ENCODE measurements around the gene GNG12.

GNG12 gene

DNA sequence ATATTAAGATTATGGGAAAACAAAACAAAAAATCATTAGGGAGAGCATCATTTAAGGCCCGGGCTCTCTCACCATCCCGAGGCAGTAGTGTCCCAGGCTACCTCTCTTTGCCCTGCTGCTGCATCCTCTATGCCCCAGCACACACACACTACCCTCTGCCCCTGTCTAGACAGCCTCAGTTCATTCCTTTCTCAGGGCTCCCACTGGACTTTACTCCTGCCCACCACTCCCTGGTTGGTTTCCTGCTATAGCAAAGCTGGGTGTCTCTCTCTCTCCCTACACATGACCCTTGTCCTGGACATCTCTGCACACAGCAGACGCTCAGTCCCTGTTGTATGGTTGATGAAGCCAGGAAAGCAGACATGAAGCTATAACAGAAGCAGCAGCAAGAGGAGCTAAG, 30.7 kb downstream of the GNG12 start:
- peaks cover 26% of the 10 kb centered on the region for H3K9me3 Mint-ChIP-seq
- DNase-seq: no peak
- TF ChIP-seq, protein P1, sequence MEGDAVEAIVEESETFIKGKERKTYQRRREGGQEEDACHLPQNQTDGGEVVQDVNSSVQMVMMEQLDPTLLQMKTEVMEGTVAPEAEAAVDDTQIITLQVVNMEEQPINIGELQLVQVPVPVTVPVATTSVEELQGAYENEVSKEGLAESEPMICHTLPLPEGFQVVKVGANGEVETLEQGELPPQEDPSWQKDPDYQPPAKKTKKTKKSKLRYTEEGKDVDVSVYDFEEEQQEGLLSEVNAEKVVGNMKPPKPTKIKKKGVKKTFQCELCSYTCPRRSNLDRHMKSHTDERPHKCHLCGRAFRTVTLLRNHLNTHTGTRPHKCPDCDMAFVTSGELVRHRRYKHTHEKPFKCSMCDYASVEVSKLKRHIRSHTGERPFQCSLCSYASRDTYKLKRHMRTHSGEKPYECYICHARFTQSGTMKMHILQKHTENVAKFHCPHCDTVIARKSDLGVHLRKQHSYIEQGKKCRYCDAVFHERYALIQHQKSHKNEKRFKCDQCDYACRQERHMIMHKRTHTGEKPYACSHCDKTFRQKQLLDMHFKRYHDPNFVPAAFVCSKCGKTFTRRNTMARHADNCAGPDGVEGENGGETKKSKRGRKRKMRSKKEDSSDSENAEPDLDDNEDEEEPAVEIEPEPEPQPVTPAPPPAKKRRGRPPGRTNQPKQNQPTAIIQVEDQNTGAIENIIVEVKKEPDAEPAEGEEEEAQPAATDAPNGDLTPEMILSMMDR (IDR thresholded peaks at IDR 0.05): no peak
- peak overlapping the region; percentile 36 for H3K27ac Mint-ChIP-seq
- no peaks in the 10 kb centered on the region for H3K27me3 Mint-ChIP-seq (ENCODE audit: low read depth, poor library complexity)
- H3K36me3 Mint-ChIP-seq (ENCODE audit: low read depth): peaks cover 40% of the 10 kb centered on the region
- H3K4me3 Mint-ChIP-seq: no peak overlapping the region
- H3K4me1 Mint-ChIP-seq: peaks cover 30% of the 10 kb centered on the region

DNA sequence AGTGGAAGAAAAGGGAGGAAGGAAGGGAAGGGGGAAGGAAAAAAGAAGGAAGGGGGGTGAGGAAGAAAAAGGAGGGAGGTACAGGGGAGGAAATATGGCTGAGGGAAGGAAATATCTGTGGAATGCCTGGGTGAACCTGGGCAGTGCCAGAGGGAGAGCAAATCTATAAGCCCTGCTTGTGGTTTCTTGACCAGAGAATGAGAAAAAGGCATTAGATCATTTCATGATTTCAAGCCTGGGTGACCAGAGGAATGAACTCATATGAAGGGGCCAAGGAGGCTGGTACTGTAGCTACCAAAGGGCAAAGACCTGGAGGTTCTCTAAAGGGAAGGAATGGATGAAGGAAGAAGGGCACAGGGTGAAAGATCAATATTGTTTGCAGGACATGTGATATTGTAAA, 31.4 kb downstream of the GNG12 start:
- H3K4me3 Mint-ChIP-seq: no peak overlapping the region
- H3K9me3 Mint-ChIP-seq: peaks cover 21% of the 10 kb centered on the region
- TF ChIP-seq, protein P1 (IDR thresholded peaks at IDR 0.05): no peak
- H3K4me1 Mint-ChIP-seq: peaks cover 30% of the 10 kb centered on the region
- no peak for DNase-seq
- H3K36me3 Mint-ChIP-seq (ENCODE audit: low read depth): peaks cover 42% of the 10 kb centered on the region
- no peaks in the 10 kb centered on the region for H3K27me3 Mint-ChIP-seq (ENCODE audit: low read depth, poor library complexity)
- peak overlapping the region; percentile 4 for H3K27ac Mint-ChIP-seq

DNA sequence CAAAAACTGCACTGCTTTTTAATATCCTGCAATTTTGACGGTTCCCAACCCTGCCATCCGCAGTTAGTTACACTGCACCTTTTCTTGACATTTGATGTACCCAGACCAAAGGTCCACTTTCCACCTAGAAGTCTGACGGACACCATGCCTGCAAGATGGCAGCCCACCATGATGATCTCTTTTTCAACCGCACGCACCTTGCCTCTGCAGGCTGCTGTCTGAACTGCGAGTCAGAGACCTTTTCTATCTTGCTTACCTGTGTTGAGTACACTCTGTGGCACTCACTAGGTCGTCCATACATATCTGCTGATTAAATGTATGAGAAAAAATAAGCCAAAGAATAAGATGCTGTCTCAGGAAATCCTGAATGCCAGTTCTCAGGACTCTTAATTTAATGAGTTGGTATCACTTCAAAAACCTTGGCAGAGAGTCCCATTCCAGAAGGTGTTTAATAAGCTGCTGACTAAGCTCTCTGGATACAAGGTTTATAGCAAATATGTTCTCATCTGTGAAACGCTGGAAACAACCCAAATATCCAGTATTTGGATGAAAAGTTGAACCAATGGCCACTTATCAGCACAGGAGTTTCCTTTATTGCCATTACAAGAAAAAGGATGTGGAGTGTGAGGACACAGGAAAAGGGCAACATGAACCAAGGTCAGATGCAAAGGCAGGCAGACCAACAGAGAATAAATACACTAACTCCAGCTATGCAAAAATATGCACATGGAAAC, 37.9 kb downstream of the GNG12 start:
- DNase-seq: no peak
- Mint-ChIP-seq H3K4me3 (no peak overlapping the region), H3K4me1 (peaks cover 33% of the 10 kb centered on the region), H3K27ac (no peak overlapping the region), H3K27me3 (ENCODE audit: low read depth, poor library complexity) (peaks cover 6% of the 10 kb centered on the region), H3K9me3 (peaks cover 7% of the 10 kb centered on the region), H3K36me3 (ENCODE audit: low read depth) (peaks cover 21% of the 10 kb centered on the region)
- TF ChIP-seq, protein P1 (IDR thresholded peaks at IDR 0.05): no peak

DNA sequence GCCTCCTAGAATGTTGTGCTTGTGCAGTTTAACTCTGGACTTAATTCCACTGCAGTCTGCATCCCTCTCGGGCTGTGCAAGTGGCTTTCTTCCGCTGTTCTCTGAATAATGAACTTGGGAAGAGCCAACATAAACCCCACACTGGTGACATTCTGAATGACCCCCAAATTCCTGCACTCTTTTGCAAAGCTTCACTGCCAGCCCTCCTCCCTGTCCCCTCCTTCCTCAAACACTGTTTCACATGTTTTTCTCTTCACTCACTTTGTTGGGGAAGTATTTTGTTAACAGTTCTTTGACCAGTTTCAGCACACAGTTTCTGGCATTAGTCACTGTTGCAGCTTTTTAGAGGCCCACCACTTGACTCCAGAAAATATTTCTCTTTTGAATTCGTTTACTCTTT, 39.7 kb downstream of the GNG12 start:
- H3K27ac Mint-ChIP-seq: peak overlapping the region; percentile 47
- TF ChIP-seq, protein P1 (IDR thresholded peaks at IDR 0.05): no peak

DNA sequence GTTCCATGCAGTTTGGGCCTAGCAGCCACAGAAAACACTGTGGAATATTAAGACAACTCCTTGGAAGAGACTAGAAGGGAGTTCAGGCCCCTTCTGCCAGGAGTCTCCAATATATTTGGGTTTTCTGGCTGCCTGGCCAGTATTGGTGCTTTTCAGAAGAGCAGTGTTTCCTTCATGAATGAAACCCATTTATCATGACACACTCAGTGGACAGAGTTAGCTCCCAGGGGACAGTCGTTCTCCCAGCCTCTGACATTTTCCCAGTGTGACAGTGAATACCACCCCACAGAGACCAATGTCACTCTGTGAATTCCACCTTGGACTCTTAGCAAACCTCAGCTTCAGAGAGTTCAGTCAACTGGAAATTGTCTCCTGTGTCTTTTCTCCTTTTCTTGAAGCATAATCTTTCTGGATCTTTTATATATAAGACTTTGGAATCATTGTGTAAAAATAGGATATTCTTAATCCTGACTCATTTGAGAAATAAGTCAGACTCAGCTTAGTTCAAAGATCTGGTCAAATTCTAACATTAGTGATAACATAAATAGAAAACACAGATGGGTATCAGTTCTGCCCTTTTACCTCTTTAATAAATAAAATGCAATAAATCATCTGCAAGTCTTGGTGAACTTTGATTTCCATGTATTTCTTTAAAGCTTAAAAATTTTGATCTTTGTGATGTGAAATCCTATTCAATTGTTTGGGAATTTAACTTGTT, 40.4 kb downstream of the GNG12 start:
- Mint-ChIP-seq H3K36me3 (ENCODE audit: low read depth) (peaks cover 15% of the 10 kb centered on the region), H3K27me3 (ENCODE audit: low read depth, poor library complexity) (peaks cover 6% of the 10 kb centered on the region), H3K4me1 (peaks cover 38% of the 10 kb centered on the region), H3K9me3 (peaks cover 7% of the 10 kb centered on the region), H3K27ac (peak overlapping the region; percentile 84), H3K4me3 (no peak overlapping the region)
- peak; percentile 38 for DNase-seq
- TF ChIP-seq, protein P1 (IDR thresholded peaks at IDR 0.05): no peak

More for the DNA sequence above, 39.7 kb downstream of the GNG12 start:
- peaks cover 21% of the 10 kb centered on the region for H3K36me3 Mint-ChIP-seq (ENCODE audit: low read depth)
- DNase-seq: no peak
- peak overlapping the region; percentile 5 for H3K4me3 Mint-ChIP-seq
- H3K4me1 Mint-ChIP-seq: peaks cover 37% of the 10 kb centered on the region
- peaks cover 6% of the 10 kb centered on the region for H3K27me3 Mint-ChIP-seq (ENCODE audit: low read depth, poor library complexity)
- peaks cover 7% of the 10 kb centered on the region for H3K9me3 Mint-ChIP-seq

Measured in nephron progenitor cell (in vitro differentiated cells).